IPS DF 6.9 (cell line): Measurements from ENCODE around the gene ITGA11.
A peak's percentile ranks its signal among the peaks of the same experiment; 100 is the strongest.

Experiments used
- DNase-seq: peaks from one replicate; pipeline ENCODE4 v3.0.0-alpha.2; 2013; ENCODE audit warnings: low read depth, low spot score
- H3K27ac ChIP-seq: one replicate; pipeline ENCODE4 v1.5.1; 2013; ENCODE audit warnings: low read length, control low read depth
- H3K27me3 ChIP-seq: 2 replicates; pipeline ENCODE4 v1.6.1; 2013; ENCODE audit warnings: mild to moderate bottlenecking, low read length; ENCODE audit not compliant: control insufficient read depth, insufficient read depth
- H3K36me3 ChIP-seq: 2 replicates; pipeline ENCODE4 v1.6.1; 2013; ENCODE audit warnings: low read length; ENCODE audit not compliant: control insufficient read depth, insufficient read depth
- H3K4me1 ChIP-seq: 2 replicates; pipeline ENCODE4 v1.6.1; 2013; ENCODE audit warnings: low read length; ENCODE audit not compliant: control insufficient read depth, insufficient read depth
- H3K4me3 ChIP-seq: 2 replicates; pipeline ENCODE4 v1.5.1; 2013; ENCODE audit warnings: mild to moderate bottlenecking, low read length
- H3K9me3 ChIP-seq: 2 replicates; pipeline ENCODE4 v1.6.1; 2013; ENCODE audit warnings: low read length, inconsistent platforms; ENCODE audit not compliant: control insufficient read depth, insufficient read depth
- WGBS: extraction: QIAGEN DNeasy Blood & Tissue Kit; methylation state at CpG from one replicate; pipeline ENCODE4 v1.1.7; 2013; ENCODE audit warnings: mixed read lengths, missing lambda C conversion rate; ENCODE audit not compliant: insufficient read length, insufficient coverage; 5-methylcytosine and 5-hydroxymethylcytosine counted together

Gene ITGA11

DNA sequence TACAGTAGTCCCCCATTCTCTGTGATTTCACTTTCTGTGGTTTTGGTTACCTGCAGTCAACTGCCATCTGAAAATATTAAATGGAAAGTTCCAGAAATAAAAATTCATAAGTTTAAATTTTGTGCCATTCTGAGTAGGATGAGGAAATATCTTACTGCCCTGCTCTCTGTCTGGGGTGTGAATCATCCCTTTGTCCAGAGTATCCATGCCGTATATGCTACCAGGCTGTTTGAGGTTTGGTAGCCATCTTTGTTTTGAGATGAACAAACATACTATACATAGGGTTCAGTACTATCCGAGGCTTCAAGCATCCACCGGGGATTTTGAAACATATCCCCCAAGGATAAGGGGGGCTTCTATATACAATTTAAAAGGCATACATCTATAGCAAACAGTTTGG lies 170.7 kb downstream of the ITGA11 start:
- H3K9me3 ChIP-seq = no peaks in the 10 kb centered on the region
- H3K36me3 ChIP-seq = no peaks in the 10 kb centered on the region
- no peak overlapping the region for H3K4me3 ChIP-seq
- H3K4me1 ChIP-seq = no peaks in the 10 kb centered on the region
- H3K27ac ChIP-seq = no peak overlapping the region
- no peak for DNase-seq
- no peaks in the 10 kb centered on the region for H3K27me3 ChIP-seq
- no CpG with 5 or more reads among the region's 3 CpGs for whole genome bisulfite sequencing

DNA sequence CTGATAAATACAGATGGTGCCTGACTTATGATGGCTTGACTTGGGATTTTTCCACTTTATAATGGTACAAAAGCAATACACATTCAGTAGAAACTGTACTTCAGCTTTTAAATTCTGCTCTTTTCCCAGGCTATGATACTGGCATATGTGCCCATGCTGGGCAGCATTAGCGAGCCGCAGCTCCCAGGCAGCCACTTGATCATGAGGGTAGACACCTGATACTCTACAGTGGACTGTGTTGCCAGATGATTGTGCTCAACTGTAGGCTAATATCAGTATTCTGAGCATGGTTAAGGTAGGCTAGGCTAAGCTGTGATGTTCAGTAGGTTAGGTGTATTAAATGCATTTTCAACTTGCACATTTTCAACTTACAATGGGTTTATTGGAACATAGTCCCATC lies 172.1 kb downstream of the ITGA11 start:
- DNase-seq = no peak
- Histone ChIP-seq H3K36me3 (no peaks in the 10 kb centered on the region), H3K27me3 (no peaks in the 10 kb centered on the region), H3K9me3 (no peaks in the 10 kb centered on the region), H3K4me1 (no peaks in the 10 kb centered on the region), H3K27ac (no peak overlapping the region), H3K4me3 (no peak overlapping the region)
- WGBS = no CpG with 5 or more reads among the region's 2 CpGs

DNA sequence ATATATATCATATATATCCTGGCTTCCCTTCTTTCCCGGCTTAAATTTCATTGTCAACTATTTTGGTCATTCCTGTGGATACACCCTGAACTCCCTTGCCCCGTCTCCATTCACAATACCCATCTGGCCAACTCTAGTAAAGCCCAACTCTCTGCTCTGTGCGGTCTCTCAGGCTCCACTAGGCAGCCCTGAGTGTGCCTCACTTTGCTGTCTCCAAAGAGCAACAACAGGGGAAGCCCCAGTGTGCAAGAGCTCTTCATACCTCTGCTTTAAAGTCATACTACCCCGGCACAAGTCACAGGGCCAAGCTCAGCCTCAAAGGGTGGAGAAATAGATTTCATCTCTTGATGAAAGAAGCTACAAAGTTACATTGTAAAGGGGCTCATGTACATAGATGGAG lies 173.3 kb downstream of the ITGA11 start:
- Histone ChIP-seq H3K9me3 (no peaks in the 10 kb centered on the region), H3K27ac (no peak overlapping the region), H3K36me3 (no peaks in the 10 kb centered on the region), H3K4me1 (no peaks in the 10 kb centered on the region), H3K27me3 (no peaks in the 10 kb centered on the region), H3K4me3 (no peak overlapping the region)
- DNase-seq = no peak
- no CpG with 5 or more reads among the region's 4 CpGs for WGBS

DNA sequence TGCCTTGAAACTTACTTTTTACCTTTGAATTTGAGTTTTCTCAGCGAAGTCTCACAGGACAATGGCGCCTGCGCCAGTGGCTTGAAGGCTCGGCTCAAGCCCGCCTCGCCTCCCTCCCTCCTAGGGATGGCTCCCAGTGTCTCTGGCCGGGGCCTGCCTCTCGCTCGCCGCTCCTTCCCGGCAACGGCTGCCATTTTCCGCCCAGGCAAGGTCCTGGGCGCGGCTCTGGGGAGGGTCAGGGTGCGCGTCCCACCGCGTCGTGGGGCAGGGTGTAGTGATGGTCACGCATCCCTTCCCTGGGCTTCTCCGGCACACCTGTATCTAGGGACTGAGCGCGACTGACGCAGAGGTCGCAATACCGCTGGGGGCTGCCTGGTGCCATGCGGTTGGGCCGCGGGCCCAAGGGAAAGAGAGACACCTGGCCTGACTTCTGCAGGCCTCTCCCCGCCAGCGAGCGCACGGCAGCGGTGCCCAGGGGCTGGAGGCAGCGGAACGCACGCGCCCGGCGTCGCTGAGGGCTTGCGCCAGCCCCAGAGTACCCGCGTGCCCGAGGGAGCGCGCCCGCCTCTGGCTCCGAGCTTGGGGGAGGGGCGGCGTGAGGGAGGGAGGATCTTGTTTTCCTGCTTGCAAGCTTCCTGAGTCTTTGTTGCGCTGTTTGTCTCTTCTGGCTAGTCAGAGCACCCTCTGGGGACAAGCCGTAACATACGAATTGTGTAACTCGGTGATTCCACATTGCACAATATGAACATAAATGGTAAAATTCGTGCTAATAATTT lies 175.1 kb downstream of the ITGA11 start:
- Histone ChIP-seq H3K27ac (no peak overlapping the region), H3K4me1 (no peaks in the 10 kb centered on the region), H3K9me3 (no peaks in the 10 kb centered on the region), H3K27me3 (no peaks in the 10 kb centered on the region), H3K4me3 (peak overlapping the region; percentile 46; the same call in 1 of the 2 replicates), H3K36me3 (no peaks in the 10 kb centered on the region)
- peak; percentile 81 for DNase-seq
- WGBS = no CpG with 5 or more reads among the region's 57 CpGs

DNA sequence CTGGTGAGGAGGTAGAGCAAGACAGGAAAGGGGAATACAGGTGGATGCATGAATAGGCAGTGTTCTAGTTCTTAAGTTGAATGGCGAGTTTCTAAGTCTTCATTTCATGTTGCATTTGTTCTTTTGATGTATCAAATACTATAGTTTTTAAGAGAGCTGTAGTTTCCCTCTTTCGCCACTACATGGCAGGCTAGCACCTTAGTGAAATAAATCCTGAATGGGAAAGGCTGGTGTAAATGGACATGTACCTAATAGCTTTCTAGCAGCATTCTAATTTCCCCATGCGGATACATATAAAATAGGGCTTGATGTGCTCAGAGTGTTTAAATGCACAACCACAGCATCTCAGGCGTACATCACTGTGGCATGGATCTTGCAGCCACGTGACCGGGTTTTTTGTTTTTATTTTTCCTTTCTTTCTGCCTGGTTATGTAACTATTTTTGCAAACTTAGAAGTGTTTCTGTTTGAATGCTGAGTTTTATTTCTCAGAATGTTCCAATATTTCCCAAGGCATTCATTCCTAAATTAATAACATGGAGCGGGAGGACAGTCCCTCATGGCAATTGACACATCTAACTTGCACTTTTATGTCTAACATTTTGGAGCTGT lies 178.9 kb downstream of the ITGA11 start:
- Histone ChIP-seq H3K4me3 (no peak overlapping the region), H3K9me3 (no peaks in the 10 kb centered on the region), H3K36me3 (no peaks in the 10 kb centered on the region), H3K27ac (no peak overlapping the region), H3K4me1 (no peaks in the 10 kb centered on the region), H3K27me3 (no peaks in the 10 kb centered on the region)
- no peak for DNase-seq
- WGBS = no CpG with 5 or more reads among the region's 7 CpGs

DNA sequence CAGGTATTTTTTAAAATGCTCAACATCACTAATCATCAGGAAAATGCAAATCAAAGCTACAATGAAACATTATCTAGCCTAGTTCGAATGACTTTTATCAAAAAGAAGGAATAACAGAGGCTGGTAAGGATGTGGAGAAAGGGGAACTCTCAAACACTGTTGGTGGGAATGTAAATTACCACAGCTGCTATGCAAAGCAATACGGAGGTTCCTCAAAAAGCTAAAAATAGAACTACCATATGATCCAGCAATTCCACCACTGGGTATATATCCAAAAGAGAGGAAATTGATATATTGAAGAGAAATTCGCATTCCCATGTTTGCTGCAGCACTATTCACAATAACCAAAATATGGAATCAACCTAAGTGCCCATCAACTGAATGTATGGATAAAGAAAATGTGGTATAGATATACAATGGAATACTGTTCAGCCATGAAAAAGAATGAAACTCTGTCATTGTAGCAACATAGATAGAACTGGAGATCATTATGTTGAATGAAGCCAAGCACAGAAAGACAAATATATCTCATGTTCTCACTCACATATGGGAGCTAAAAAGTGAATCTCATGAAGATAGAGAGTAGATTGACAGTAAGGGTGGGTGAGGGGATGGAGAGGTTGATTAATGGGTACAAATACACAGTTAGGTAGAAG lies 182.8 kb downstream of the ITGA11 start:
- Histone ChIP-seq H3K36me3 (no peaks in the 10 kb centered on the region), H3K4me1 (no peaks in the 10 kb centered on the region), H3K27ac (no peak overlapping the region), H3K27me3 (no peaks in the 10 kb centered on the region), H3K4me3 (no peak overlapping the region), H3K9me3 (no peaks in the 10 kb centered on the region)
- no CpG with 5 or more reads among the region's 3 CpGs for WGBS
- DNase-seq = no peak
